HG03196 (cell line): Measurements from ENCODE around the gene MMADHC.
"Not testable (repeated sequence)": the region's sequence is repeated elsewhere in the genome, so short reads cannot be mapped to it uniquely, and the experiment has no call there.

Experiments
- ATAC-seq: cut with Tn5 transposase; IDR thresholded peaks from one replicate; pipeline ENCODE4 v1.9.1; 2021; ENCODE audit not compliant: unreplicated experiment

MMADHC gene

GRCh38 chr2:149595056-149595963 lies 7.7 kb upstream of the MMADHC start:
- no peak for ATAC-seq

GRCh38 chr2:149594411-149594810 lies 6.8 kb upstream of the MMADHC start:
- no peak for ATAC-seq

DNA sequence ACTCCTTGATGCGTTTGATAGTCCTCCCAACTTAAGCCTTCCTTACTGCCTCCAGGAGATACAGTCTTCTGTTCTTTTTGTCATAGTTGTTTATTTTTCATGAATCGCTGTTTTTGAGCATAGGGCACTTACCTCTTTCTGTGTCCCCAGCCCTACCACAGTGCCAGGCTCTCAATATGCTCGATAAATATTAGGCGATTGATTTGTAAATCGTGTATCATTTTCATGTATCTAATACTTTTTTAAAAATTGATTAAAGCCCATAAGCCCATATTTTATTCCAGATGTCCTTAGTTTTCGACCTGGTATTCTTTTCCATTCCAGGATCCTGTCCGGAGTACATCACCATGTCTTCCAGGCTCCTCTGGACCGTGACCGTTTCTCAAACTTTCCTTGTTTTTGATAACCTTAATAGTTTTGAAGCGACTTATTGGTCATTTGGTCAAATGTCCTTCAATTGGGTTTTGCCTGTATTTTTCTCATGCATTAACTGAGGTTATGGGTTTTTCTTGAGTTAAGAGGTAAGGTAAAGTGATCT lies 444 bp upstream of the MMADHC start:
- peak; percentile 24 for ATAC-seq

- ATAC-seq: no peak
Measured at GRCh38 chr2:149586898-149587219, 716 bp downstream of the MMADHC start.

GRCh38 chr2:149586063-149586462 lies 1.5 kb downstream of the MMADHC start:
- no peak for ATAC-seq

DNA sequence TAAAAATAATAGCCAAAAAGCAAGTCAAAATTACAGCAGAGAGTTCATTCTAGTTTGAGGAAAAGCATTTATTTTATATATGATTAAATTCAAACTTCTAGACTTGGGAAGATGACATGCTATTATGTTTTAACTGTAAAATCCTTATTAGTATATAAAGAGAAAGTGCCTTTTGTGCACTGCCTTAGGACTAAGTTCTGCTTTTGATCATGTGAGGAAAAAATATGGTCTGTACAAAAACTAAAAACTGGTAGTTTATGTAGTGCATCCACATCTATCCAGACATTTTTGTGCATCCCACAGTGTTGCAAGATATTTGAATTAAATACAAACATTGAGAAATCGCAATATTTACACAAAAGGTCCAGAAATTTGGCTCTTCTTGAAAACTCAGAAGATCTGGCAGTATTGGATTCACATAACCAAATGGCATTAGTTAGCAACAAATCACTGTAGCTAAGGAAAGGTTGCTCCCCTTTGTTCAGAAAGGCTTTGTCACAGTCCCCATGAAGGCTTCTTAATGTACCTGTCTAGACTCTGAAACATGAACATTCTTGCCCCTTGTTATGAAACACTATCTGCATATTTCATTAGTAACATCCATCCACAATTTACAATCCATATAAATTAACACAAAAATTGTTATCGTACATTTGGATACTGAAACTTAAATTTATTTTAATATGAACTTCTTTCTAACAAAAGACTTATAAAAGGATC lies 2.2 kb downstream of the MMADHC start:
- ATAC-seq: no peak

DNA sequence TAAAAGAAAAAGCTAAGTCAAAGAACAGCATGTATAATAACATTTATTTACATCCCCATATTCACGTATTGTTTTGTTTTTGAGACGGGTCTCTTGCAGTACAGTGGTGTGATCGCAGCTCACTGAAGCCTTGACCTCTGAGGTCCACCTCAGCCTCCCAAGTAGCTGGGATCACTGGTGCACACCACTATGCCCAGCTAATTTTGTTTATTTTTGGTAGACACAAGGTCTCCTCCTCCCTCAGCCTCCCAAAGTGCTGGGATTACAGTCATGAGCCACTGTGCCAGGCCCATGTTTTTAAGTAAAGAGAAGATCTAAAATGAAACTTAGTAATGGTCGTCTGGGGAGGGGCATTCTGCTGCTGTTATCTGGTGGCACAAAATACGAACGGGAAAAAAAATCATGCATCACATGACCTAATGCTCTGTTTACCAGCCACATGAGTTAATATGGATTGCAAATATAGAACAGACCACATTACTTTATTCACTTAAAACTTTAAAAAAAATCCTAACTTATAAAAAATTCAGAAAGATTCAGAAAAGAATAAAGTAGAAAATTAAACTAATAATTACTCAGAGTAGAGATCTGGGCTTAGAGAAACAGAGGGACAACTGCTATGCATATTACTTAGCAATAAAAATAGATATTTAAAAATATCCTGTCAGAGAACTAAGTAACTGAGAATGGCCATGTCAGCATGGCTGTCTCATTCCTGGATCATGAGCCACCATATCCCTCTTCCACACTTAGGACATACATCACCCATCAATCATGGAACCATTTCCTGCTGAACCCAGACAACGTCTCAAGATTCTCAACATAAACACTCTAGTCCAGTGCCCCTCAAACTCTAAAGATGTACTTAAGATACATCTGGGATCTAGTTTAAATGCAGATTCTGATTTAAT lies 7.3 kb downstream of the MMADHC start:
- ATAC-seq: no peak

DNA sequence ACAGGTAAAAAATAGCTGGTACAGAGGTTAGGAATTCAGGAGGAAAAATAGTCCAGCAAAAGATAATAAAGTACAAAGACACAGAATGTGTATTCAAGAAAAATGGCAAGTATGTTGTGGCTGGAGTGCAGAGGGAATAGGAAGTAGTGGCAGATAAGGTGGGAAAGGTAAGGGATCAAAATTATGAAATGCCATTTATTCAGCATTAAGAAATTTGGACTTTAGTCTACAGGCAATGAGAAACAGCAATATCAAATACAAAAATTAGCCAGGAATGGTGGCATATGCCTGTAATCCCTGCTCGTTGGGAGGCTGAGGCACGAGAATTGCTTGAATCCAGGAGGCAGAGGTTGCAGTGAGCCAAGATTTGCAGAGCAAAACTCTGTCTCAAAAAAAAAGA lies 10.3 kb downstream of the MMADHC start:
- ATAC-seq: no peak

- ATAC-seq: no peak
Measured at GRCh38 chr2:149575752-149576151, 11.8 kb downstream of the MMADHC start.

GRCh38 chr2:149575277-149575676 lies 12.3 kb downstream of the MMADHC start:
- ATAC-seq: no peak

DNA sequence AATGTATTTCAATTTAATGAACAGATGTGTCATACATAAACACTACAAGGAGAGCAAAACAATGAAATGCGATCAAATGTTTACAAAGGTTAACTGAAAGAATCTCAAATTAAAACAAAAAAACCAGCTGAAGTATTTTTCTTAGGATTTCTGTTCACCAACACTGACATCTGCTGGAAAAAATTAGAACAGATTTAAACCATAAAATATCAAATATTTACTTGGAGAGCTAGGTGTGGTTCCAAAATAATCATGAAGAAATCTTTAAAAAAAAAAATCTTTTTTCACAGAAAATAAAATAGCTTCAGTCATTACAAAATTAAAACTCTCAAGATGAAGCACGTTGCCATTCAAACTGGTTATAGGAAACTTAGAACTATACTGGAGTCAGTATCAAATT lies 13.8 kb downstream of the MMADHC start:
- no peak for ATAC-seq

DNA sequence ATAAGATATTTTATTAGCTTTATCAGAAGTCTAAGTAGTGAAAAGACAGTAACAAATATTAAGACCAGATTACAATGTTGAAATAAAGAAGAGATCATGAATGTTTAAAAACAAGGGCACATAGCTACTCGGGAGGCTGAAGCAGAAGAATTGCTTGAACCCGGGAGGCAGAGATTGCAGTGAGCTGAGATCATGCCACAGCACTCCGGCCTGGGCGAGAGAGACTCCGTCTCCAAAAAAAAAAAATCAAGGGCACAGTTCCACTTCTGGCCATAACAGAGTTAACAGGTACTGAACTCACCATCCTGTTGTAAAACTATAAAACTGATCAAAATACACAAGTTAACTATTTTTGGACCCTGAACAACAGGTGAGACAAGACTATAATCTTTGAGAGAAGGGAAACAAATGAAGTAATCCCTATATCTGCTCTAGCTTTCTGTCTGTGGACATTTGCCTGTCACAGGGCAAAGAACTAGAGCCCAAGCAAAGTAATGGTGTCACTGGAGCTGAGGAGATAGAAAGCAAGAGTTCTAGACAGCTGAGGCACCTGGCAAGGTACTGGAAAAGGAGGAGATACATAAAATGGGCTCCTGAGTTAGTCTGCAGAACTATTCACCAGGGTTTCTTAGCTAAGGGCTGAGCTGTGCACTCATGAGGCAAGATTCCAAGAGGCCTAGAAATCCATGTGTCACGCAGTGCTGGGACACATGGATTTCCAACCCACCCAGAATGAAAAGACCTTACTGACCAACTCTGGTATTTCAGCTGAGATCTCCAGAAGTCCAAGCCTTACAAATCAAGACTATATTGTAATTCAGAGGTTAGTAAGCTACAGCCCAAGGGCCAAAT lies 15.2 kb downstream of the MMADHC start:
- ATAC-seq: no peak

DNA sequence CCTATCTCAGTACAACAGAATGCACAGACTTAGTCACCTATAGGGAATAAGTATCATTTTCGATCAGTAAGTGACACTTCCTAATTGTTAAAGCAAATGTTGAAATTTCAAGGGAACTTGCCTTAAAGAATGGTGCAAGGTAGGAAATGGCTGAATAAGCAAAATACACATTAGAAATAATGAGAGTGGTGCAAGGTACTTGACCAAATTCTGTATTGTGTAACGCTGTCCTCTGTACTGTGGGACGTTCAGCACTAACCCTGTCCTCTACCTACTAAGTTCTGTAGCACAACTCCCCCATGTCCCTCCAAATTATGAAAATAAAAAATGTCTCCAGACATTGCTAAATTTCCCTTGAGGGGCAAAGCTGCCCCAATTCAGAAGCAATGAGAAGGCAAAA lies 19.4 kb downstream of the MMADHC start:
- no peak for ATAC-seq

- ATAC-seq: no peak
Measured at GRCh38 chr2:149566652-149567051, 20.9 kb downstream of the MMADHC start.

DNA sequence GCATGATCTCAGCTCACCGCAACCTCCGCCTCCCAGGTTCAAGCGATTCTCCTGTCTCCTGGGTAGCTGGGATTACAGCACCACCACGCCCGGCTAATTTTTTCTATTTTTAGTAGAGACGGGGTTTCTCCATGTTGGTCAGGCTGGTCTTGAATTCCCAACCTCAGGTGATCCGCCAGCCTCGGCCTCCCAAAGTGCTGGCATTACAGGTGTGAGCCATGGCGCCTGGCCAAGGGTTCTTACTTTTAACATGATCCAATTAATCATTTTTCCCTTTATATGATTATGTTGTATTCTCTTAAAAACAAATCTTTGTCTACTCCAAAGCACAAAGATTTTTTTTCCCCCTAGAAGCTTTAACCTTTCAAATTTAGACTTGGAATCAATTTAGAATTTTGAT lies 21.9 kb downstream of the MMADHC start:
- ATAC-seq: not testable (repeated sequence)

- ATAC-seq: no peak
Measured at GRCh38 chr2:149564983-149565382, 22.6 kb downstream of the MMADHC start.

DNA sequence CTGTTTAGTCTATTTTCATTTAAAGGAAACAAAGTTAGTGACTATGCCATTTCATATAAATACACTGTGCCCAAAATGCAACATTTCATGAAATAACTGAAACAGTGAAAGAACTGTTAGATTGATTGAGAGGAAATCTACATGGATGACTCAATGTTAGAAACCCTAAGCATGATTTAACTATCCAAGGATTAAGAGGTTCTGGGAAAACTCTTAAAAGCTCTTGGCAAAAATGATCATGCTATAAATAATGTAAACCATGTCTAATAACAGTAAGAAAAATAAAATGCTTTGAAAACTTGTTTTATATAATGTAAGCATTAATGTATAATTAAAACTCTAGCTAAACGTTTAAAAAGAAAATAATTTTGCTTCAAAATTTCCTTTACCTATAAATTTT lies 23.5 kb downstream of the MMADHC start:
- ATAC-seq: no peak

DNA sequence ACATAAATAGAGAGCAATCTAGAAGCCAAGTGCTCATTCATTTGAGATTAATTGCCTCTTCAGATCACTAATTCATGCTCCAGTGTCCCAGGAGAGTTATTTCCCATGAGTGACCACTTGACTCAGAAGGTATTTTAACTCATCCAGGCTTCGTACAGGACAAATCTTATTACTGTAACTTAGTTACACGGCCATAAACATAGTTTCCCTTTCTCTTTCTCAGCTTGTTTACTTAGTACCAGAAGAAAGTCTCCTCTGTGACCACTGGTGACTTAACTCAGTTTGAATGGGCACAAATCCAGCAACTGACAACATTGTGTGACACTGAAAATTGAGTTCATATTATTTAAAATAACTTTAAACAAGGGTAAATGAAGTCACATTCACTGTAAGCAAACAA lies 25.3 kb downstream of the MMADHC start:
- ATAC-seq: peak; percentile 73

DNA sequence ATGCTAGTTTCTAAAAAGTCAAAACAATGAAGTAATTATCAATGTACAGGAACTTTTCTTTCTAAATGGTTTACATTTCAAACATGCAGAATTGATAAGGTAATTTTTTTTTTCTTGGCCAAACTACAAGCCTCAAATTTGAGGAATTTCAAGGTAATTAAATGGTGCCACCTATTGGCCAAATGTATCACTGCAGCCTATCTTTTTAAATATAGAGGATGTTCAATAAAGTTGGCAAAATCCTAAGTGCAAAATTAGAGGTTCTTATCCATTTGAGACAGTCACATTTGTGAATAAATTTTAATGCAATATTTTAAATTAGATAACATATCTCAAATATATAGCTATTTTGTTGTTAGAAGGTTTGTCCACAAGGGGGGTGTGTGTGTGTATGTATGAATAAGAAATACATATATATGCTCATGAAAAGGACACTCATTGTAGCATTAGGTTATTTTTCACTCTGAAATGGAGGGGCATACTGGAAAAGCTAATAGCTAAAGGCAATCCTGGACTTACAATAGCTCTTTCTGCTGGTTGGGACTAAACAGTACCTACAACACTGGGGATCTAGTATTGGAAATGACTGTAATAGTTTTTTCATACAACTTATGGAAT lies 26.2 kb downstream of the MMADHC start:
- no peak for ATAC-seq
